Tibial nerve (tissue), 4 donors: Measurements from ENCODE around the gene PRTFDC1.

Experiments used
- CTCF ChIP-seq, 5 experiments: fragments of 200-600 bp in 3 of 5; fragments of 450-650 bp in 2 of 5; sonication (generic) in 3 of 5; IDR thresholded peaks; one replicate each; pipeline ENCODE4 v1.5.1; 2016 to 2019; ENCODE audit warnings: antibody characterized with exemption in 5 of 5, mild to moderate bottlenecking in 3 of 5, moderate library complexity in 2 of 5
- EP300 ChIP-seq, 2 donors: sonication (generic); formaldehyde crosslinking; IDR thresholded peaks; one replicate each; pipeline ENCODE4 v1.6.1; 2017; ENCODE audit warnings: antibody characterized with exemption in 2 of 2, mild to moderate bottlenecking in 1 of 2
- POLR2A ChIP-seq, 2 donors: fragments of 450-650 bp; IDR thresholded peaks; one replicate each; pipeline ENCODE4 v1.6.1; 2017; ENCODE audit warnings: antibody characterized with exemption in 2 of 2, mild to moderate bottlenecking in 2 of 2, moderate library complexity in 2 of 2

- TF ChIP-seq CTCF (IDR thresholded peaks at IDR 0.05) (no peak), EP300 (IDR thresholded peaks at IDR 0.05) (no peak), POLR2A (IDR thresholded peaks at IDR 0.05) (no peak)
These were observed 146.1 kb downstream of the PRTFDC1 start for GRCh38 chr10:24806262-24806661.
